T-helper 1 cell treated with Interleukin-12 subunit alpha and Interleukin-12 subunit beta and Interleukin-4 antibody, amounts not matched to agents 30 μg/mL and 1 μg/mL, for 36 hours (primary cell): ENCODE results near the gene PIR.

Experiments
- H3K27ac Mint-ChIP-seq: one replicate; pipeline ENCODE4 v1.8.0; 2021; ENCODE audit warnings: mild to moderate bottlenecking, mixed read lengths
- H3K27me3 Mint-ChIP-seq: one replicate; pipeline ENCODE4 v1.8.0; 2021; ENCODE audit warnings: low read depth, mixed read lengths
- H3K36me3 Mint-ChIP-seq: one replicate; pipeline ENCODE4 v1.8.0; 2021; ENCODE audit warnings: low read depth, mixed read lengths
- H3K4me1 Mint-ChIP-seq: one replicate; pipeline ENCODE4 v1.8.0; 2021; ENCODE audit warnings: low read depth, mixed read lengths
- H3K4me3 Mint-ChIP-seq: one replicate; pipeline ENCODE4 v1.8.0; 2021; ENCODE audit warnings: mild to moderate bottlenecking, moderate library complexity, mixed read lengths
- H3K9me3 Mint-ChIP-seq: one replicate; pipeline ENCODE4 v1.8.0; 2021; ENCODE audit warnings: mixed read lengths

The PIR gene

DNA sequence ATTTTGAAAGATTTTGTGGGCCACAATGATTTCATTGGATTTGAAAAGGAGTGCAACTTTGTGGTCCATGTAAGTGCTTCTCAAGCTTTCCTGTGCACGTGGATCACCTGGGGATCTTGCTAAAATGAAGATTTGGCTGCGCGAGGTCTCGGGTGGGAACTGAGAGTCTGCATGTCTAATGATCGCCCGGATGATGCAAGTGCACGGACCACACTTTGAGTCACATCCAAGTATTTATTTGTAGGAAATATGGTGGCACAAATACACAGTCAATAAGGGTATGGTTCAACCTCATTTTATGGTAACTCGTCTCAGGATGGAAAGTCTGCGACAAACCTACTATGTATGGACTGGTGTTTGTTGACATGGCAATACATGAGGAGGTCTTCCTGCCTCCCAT lies 8.4 kb upstream of the PIR start:
- H3K27ac Mint-ChIP-seq: no peak overlapping the region
- H3K4me1 Mint-ChIP-seq: peaks cover 2% of the 10 kb centered on the region
- H3K9me3 Mint-ChIP-seq: no peaks in the 10 kb centered on the region
- peaks cover 39% of the 10 kb centered on the region for H3K27me3 Mint-ChIP-seq
- no peak overlapping the region for H3K4me3 Mint-ChIP-seq
- no peaks in the 10 kb centered on the region for H3K36me3 Mint-ChIP-seq

- H3K27ac Mint-ChIP-seq: no peak within 1 kb of the TSS
- no peaks in the 10 kb centered on the region for H3K9me3 Mint-ChIP-seq
- no peak within 1 kb of the TSS for H3K4me3 Mint-ChIP-seq
- H3K36me3 Mint-ChIP-seq: no peaks in the 10 kb centered on the region
- peaks cover 2% of the 10 kb centered on the region for H3K4me1 Mint-ChIP-seq
- H3K27me3 Mint-ChIP-seq: peaks cover 39% of the 10 kb centered on the region
Measured at GRCh38 chrX:15500497-15500966, 7.4 kb upstream of the PIR start, which contains the start of gene BMX. BMX (plus strand) TSS chrX:15500807; CDS start chrX:15508354, 7,547 bp downstream.

DNA sequence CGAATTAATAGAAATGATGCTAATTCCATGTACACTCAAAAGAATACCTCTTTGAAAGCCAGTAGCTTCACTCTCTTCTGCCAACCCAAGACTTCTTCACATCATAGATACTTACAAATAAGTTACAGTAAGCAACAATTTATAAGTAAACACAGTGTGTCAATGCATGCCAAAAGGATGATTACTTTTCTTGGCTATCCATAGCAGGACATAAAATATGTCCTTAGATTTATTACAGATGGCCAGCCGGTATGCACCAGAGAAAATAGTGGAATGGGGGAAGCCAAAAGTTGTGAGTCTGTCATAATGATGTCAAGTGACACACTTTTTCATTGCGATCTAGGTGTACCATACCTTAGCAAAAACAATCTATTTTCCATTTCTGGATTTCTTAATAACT lies 6.8 kb upstream of the PIR start:
- no peaks in the 10 kb centered on the region for H3K36me3 Mint-ChIP-seq
- H3K9me3 Mint-ChIP-seq: no peaks in the 10 kb centered on the region
- peaks cover 2% of the 10 kb centered on the region for H3K4me1 Mint-ChIP-seq
- peaks cover 36% of the 10 kb centered on the region for H3K27me3 Mint-ChIP-seq
- no peak overlapping the region for H3K4me3 Mint-ChIP-seq
- no peak overlapping the region for H3K27ac Mint-ChIP-seq

GRCh38 chrX:15498741-15499140 lies 5.6 kb upstream of the PIR start:
- no peaks in the 10 kb centered on the region for H3K36me3 Mint-ChIP-seq
- no peaks in the 10 kb centered on the region for H3K9me3 Mint-ChIP-seq
- no peak overlapping the region for H3K27ac Mint-ChIP-seq
- peaks cover 34% of the 10 kb centered on the region for H3K27me3 Mint-ChIP-seq
- no peak overlapping the region for H3K4me3 Mint-ChIP-seq
- H3K4me1 Mint-ChIP-seq: peaks cover 2% of the 10 kb centered on the region

DNA sequence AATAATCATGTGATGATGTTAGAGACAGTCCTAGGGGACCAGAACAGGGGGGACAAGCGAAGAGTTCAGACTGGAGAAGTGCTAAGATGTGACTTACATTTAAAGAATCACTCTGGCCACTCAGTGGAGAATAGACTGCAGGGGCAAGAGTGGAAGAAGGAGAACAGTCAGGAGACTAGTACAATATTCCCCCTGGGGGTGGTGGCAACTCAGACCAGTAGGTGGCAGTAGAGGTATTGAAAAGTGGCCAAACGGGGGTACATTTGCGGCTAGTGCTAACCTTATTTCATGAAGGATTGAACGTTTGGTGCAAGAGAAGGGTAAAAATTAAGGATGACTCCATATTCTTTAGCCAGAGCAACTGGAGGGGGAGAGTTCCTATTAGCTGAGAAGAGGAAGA lies 4.7 kb upstream of the PIR start:
- Mint-ChIP-seq H3K9me3 (no peaks in the 10 kb centered on the region), H3K36me3 (no peaks in the 10 kb centered on the region), H3K27ac (no peak overlapping the region), H3K27me3 (peaks cover 34% of the 10 kb centered on the region), H3K4me1 (peaks cover 10% of the 10 kb centered on the region), H3K4me3 (no peak overlapping the region)

GRCh38 chrX:15496824-15497223 lies 3.7 kb upstream of the PIR start:
- Mint-ChIP-seq H3K4me1 (peaks cover 13% of the 10 kb centered on the region), H3K4me3 (no peak overlapping the region), H3K27me3 (peaks cover 28% of the 10 kb centered on the region), H3K36me3 (no peaks in the 10 kb centered on the region), H3K9me3 (no peaks in the 10 kb centered on the region), H3K27ac (no peak overlapping the region)

- peaks cover 24% of the 10 kb centered on the region for H3K27me3 Mint-ChIP-seq
- peaks cover 14% of the 10 kb centered on the region for H3K4me1 Mint-ChIP-seq
- peaks cover 2% of the 10 kb centered on the region for H3K36me3 Mint-ChIP-seq
- no peak overlapping the region for H3K4me3 Mint-ChIP-seq
- H3K9me3 Mint-ChIP-seq: no peaks in the 10 kb centered on the region
- H3K27ac Mint-ChIP-seq: no peak overlapping the region
Measured at GRCh38 chrX:15495801-15496200, 2.7 kb upstream of the PIR start.

DNA sequence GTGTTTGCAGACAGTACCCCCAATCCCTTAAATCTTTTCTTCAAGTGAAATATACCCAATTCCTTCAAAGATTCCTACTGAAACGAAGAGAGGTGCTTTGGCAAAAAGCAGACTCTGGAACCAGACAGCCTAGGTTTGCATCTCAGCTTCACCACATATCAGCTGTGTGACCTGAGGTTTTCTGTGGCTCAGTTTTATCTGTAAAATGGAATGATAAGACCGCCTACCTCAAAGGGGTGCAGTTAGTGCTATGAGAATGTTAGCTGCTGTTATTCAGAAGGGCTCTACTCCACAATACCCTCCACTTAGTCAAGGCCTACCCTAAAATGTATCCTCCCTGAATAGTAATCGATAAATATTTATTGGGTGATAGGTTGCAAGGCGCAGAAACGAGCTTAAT lies 664 bp downstream of the PIR start:
- H3K36me3 Mint-ChIP-seq: peaks cover 6% of the 10 kb centered on the region
- peaks cover 15% of the 10 kb centered on the region for H3K4me1 Mint-ChIP-seq
- H3K27me3 Mint-ChIP-seq: no peaks in the 10 kb centered on the region
- no peaks in the 10 kb centered on the region for H3K9me3 Mint-ChIP-seq
- peak overlapping the region; percentile 81 for H3K4me3 Mint-ChIP-seq
- H3K27ac Mint-ChIP-seq: no peak overlapping the region

- Mint-ChIP-seq H3K4me3 (no peak overlapping the region), H3K36me3 (peaks cover 9% of the 10 kb centered on the region), H3K4me1 (no peaks in the 10 kb centered on the region), H3K9me3 (no peaks in the 10 kb centered on the region), H3K27me3 (no peaks in the 10 kb centered on the region), H3K27ac (no peak overlapping the region)
Measured at GRCh38 chrX:15483891-15484290, 9.2 kb downstream of the PIR start.

DNA sequence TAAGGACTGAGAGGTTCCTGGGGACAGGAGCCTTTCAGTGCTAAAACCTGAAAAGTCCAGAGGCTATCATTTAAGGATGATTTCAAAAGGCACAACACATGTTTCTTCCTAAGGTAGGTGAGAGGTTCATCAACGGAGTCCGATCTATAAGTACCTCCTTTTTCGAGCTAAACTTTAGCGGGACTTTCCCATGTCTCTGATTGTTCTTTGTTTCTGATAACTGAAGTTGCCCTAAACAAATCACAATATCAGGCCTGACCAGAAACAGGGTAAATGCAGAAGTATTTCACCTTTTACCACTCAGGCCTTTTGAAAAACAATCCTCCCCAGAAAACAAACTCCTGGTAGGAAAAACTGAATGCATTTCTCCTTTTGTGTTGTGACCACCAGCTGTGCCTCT lies 17.6 kb downstream of the PIR start:
- Mint-ChIP-seq H3K4me1 (peaks cover 3% of the 10 kb centered on the region), H3K9me3 (no peaks in the 10 kb centered on the region), H3K27ac (no peak overlapping the region), H3K27me3 (no peaks in the 10 kb centered on the region), H3K36me3 (peaks cover 9% of the 10 kb centered on the region), H3K4me3 (no peak overlapping the region)

- Mint-ChIP-seq H3K4me3 (no peak overlapping the region), H3K27ac (no peak overlapping the region), H3K4me1 (peaks cover 3% of the 10 kb centered on the region), H3K9me3 (no peaks in the 10 kb centered on the region), H3K36me3 (peaks cover 4% of the 10 kb centered on the region), H3K27me3 (no peaks in the 10 kb centered on the region)
Measured at GRCh38 chrX:15475021-15475420, 18.1 kb downstream of the PIR start.

DNA sequence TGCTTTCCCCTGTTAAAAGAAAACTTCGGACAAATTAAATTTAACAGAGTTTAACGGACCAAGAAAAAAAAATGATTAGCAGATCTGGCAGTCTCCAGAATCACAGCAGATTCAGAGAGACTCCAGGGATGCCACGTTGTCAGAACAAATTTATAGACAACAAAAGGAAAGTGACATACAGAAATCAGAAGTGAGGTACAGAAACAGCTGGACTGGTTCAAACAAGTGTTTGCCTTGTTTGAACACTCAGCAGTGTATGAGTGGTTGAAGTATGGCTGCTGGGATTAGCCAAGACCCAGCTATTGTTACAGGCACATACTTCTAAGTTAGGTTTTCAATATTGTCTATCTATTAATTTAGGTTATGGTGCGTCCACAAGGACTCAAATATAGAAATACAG lies 19.1 kb downstream of the PIR start:
- H3K4me1 Mint-ChIP-seq: peaks cover 3% of the 10 kb centered on the region
- H3K27me3 Mint-ChIP-seq: no peaks in the 10 kb centered on the region
- H3K27ac Mint-ChIP-seq: no peak overlapping the region
- peaks cover 4% of the 10 kb centered on the region for H3K36me3 Mint-ChIP-seq
- no peak overlapping the region for H3K4me3 Mint-ChIP-seq
- H3K9me3 Mint-ChIP-seq: no peaks in the 10 kb centered on the region

- Mint-ChIP-seq H3K9me3 (no peaks in the 10 kb centered on the region), H3K27me3 (no peaks in the 10 kb centered on the region), H3K4me3 (no peak overlapping the region), H3K36me3 (no peaks in the 10 kb centered on the region), H3K4me1 (peaks cover 3% of the 10 kb centered on the region), H3K27ac (no peak overlapping the region)
Measured at GRCh38 chrX:15472531-15472930, 20.6 kb downstream of the PIR start.

DNA sequence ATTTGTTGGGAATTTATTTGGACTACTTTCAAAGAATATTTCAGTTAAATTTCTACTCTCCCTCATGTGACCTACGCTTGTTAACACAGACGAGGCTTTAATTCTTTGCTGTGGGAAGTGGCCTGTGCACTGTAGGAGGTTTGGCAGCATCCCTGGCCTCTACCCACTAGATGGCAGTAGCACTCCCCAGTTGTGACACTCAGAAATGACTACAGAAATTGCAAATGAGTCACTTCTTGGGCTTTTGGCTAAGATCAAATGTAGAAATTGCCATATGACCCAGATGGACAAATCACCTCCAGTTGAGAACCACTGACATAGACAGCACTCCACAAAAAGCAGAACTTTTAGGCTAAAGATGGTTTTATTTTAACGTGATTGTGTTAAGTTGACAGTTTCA lies 22.1 kb downstream of the PIR start:
- no peaks in the 10 kb centered on the region for H3K9me3 Mint-ChIP-seq
- peaks cover 3% of the 10 kb centered on the region for H3K4me1 Mint-ChIP-seq
- no peak overlapping the region for H3K4me3 Mint-ChIP-seq
- H3K27ac Mint-ChIP-seq: no peak overlapping the region
- no peaks in the 10 kb centered on the region for H3K36me3 Mint-ChIP-seq
- no peaks in the 10 kb centered on the region for H3K27me3 Mint-ChIP-seq

GRCh38 chrX:15469613-15470012 lies 23.5 kb downstream of the PIR start:
- H3K27ac Mint-ChIP-seq: no peak overlapping the region
- no peaks in the 10 kb centered on the region for H3K9me3 Mint-ChIP-seq
- no peak overlapping the region for H3K4me3 Mint-ChIP-seq
- H3K36me3 Mint-ChIP-seq: no peaks in the 10 kb centered on the region
- no peaks in the 10 kb centered on the region for H3K27me3 Mint-ChIP-seq
- H3K4me1 Mint-ChIP-seq: peaks cover 6% of the 10 kb centered on the region

DNA sequence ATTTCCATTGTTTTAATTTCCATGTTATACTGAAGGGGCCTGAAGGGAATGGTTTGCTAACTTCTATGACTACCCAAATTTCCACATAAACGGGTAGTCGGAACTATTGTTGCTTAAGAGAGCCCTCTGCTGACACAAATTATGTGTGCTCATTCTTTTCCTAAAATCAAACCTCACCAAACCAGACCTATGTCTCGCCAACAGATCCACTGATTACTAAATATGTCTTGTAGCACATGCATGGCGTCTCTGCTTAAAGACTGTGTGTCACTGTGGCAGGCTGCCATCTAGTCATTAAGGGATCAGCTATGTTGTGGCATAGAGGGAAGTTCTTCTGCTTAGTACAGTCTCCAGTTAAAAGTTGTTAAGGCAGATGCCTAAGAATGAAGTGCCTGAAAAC lies 25.1 kb downstream of the PIR start:
- no peak overlapping the region for H3K27ac Mint-ChIP-seq
- H3K36me3 Mint-ChIP-seq: no peaks in the 10 kb centered on the region
- peaks cover 6% of the 10 kb centered on the region for H3K4me1 Mint-ChIP-seq
- H3K4me3 Mint-ChIP-seq: no peak overlapping the region
- H3K27me3 Mint-ChIP-seq: no peaks in the 10 kb centered on the region
- no peaks in the 10 kb centered on the region for H3K9me3 Mint-ChIP-seq
